GM10266 (cell line): ENCODE data around the gene ERC2.

Experiments used
- DNase-seq: peaks from one replicate; pipeline ENCODE4 v3.0.0; 2012; ENCODE audit errors: extremely low spot score
- TF ChIP-seq, protein P1 (sequence below): IDR thresholded peaks from 2 replicates; pipeline ENCODE4 v1.5.1; 2012; ENCODE audit warnings: mild to moderate bottlenecking, low read depth; ENCODE audit not compliant: control insufficient read depth, insufficient read depth; ENCODE audit errors: missing control alignments

The ERC2 gene

DNA sequence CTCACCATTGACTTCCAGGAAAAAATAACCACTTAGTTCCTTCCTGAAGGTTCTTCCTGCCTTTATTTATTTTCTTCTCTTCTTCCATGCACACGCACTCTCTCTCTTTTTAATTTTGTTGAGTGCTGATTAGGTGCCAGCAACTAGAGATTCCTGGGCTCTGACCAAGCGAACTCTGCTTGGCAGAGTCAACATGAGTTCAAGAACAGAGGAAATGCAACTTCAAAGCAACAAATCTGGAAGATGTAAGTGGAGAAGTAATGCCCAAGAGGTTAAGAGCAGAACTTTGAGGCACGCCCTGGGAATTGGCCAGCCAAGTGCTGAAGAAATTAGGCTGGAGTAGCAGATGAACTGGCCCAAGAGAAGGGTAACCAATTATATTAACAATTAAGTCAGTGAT lies 8.5 kb downstream of the ERC2 start:
- TF ChIP-seq, protein P1, sequence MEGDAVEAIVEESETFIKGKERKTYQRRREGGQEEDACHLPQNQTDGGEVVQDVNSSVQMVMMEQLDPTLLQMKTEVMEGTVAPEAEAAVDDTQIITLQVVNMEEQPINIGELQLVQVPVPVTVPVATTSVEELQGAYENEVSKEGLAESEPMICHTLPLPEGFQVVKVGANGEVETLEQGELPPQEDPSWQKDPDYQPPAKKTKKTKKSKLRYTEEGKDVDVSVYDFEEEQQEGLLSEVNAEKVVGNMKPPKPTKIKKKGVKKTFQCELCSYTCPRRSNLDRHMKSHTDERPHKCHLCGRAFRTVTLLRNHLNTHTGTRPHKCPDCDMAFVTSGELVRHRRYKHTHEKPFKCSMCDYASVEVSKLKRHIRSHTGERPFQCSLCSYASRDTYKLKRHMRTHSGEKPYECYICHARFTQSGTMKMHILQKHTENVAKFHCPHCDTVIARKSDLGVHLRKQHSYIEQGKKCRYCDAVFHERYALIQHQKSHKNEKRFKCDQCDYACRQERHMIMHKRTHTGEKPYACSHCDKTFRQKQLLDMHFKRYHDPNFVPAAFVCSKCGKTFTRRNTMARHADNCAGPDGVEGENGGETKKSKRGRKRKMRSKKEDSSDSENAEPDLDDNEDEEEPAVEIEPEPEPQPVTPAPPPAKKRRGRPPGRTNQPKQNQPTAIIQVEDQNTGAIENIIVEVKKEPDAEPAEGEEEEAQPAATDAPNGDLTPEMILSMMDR: no peak
- DNase-seq: no peak

DNA sequence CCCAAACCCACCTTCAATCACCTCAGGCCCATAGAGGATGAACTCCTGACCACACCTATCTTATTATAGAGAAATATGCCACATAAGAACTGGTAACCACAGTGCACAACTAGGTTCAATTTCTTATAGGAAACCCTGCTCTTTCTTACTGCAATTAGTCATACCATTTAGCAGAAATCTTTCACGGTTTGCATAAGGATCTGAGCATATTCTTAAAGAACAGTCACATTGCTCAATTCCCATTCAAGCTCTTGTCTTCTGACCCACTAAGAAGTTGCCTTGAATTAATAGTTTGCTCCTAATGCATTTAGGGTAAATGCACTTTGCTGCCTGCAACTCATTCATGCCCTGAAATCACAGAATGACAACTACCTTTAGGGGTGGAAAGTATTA lies 9.2 kb downstream of the ERC2 start:
- DNase-seq: no peak
- TF ChIP-seq, protein P1: no peak

DNA sequence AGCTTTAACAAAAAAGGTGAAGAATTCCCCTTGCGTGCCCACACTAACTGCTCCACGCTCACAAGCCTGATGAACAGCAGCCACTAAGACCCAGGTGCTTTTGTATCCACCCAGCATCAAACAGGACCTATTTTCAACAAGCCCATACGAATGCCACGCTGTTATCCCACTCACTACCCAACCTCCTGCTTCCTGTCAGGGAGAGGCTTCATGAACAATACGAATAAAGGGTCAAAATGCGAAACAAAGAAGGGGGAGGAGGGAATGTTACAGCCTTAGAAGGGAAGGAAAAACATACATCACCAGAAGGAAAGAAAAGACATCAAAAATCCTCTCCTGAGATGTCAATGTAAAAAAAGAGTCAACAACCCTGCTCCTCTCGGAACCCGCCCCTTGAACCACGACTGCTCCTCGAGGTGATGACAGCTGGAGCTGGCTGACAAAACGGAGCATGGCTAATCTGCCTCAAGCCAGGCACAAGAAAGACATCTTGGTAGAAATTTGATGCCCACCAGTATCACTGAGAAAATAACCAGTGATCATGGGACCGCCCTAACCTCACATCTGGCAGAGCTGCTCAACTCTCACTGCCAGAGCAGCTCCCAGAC lies 9.7 kb downstream of the ERC2 start:
- TF ChIP-seq, protein P1: no peak
- no peak for DNase-seq

DNA sequence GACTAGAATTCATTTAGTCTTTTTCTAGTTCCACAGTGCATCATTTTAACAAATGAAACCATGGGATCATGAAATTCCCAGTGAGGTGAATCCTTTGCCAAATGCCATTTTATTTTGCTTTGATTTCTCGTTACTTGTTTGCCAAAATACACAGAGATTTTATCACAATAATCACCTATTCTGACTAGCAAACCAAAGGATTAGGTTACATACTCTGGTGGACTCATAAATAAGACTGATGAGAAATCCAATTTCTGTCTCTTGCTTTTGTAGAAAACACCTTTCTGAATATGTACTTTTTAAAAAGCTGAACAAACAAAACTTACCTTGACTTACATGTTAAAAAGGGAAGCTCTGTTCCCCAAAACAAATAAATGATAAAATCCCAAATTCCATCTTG lies 12.2 kb downstream of the ERC2 start:
- TF ChIP-seq, protein P1: no peak
- DNase-seq: no peak

DNA sequence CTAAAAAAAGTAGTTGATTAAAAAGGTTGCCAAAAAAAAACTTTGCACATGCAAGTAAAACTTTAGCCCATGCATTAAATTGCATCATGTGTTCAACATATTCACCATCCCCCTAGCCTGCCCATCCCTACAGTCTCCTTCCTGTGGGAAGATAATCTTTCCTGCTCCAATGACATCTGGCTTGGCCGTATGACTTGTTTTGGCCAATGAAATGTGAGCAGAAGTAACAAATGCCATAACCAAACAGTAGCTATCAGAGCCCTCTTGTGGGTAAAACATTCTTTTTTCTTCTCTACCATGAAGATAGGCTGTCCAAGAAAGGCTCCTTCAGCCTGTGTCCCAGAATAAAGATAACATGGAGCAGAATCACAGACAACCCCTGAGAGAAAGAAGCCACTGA lies 15.3 kb downstream of the ERC2 start:
- TF ChIP-seq, protein P1: no peak
- DNase-seq: no peak

DNA sequence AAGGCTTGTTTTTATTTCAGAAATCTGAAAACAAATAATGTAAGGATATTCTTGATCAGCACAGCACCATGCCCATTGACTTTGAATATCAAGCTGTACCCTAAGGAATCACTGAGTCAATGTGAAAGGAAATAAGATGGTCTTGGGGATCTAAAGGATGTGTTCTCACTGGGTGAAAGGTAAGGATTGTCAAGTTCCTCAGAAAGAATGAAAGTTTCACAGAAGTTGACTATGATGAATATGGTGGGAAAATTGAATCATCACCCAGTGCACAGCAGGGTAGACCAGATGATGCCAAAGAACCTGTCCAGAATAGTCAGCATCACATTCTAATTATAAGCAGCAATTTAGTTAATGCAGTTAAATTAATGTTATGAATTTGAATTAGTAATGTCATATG lies 16.2 kb downstream of the ERC2 start:
- TF ChIP-seq, protein P1: no peak
- no peak for DNase-seq

DNA sequence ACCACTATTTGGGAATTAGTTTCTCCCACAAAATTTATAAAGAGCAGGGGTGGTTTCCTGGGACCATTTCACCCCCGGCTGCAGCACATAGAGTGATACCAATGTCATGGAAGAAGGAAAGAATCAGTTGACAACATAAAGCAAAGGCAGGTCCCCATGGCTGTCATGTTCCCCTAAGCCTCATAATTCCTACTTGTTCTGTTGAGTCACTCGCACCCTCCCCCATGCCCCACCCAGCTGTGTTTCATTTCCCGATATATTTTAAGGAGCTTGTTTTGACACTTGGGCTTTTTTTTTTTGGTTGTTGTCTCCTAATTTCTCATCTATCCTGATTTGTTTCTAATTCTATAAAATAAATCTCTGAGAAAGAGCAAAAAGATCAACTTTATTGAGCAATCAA lies 24.9 kb downstream of the ERC2 start:
- TF ChIP-seq, protein P1: no peak
- DNase-seq: no peak
